PC-9 (cell line): Measurements from ENCODE around the gene PDZRN4. TPM values are rescaled to one million over a fixed set of nuclear protein-coding genes. Genes with fewer than 3 reads are reported as not detected.
A peak's percentile ranks its signal among the peaks of the same experiment; 100 is the strongest.

ENCODE experiments used
- BruUV-seq: library from RNA; stranded (reverse); fragments of 400-500 nt; replicated peaks from 2 replicates; lab custom pipeline; 2021; lab: Mats Ljungman, UMichigan
- CTCF ChIA-PET: fragments of 300-600 bp; sonication (Branson Sonifier 250); formaldehyde crosslinking; loops from one replicate; lab custom pipeline; 2022; ENCODE audit warnings: antibody characterized with exemption; lab: Charles Lee
- POLR2A ChIA-PET: fragments of 300-600 bp; sonication (Branson Sonifier 250); formaldehyde crosslinking; loops from one replicate; lab custom pipeline; 2022; ENCODE audit warnings: antibody characterized with exemption; ENCODE audit not compliant: unreplicated experiment; lab: Charles Lee
- DNase-seq, 2 experiments: peaks; one replicate each; pipeline versions ENCODE4 v3.0.0 to v3.0.0-alpha.2; 2015 to 2022; ENCODE audit warnings: mixed read lengths in 1 of 2
- H2AFZ ChIP-seq: fragments of 200-600 bp; sonication (generic); 2 replicates; pipeline ENCODE4 v1.8.1; 2017; ENCODE audit warnings: antibody characterized with exemption
- H3F3A ChIP-seq: fragments of 200-600 bp; sonication (generic); 2 replicates; pipeline ENCODE4 v1.8.1; 2017; ENCODE audit warnings: antibody characterized with exemption, mild to moderate bottlenecking, low read depth; ENCODE audit not compliant: insufficient read depth
- H3K27ac ChIP-seq: fragments of 200-600 bp; sonication (generic); 2 replicates; pipeline ENCODE4 v1.6.1; 2016; ENCODE audit warnings: mixed run types
- H3K27me3 ChIP-seq: fragments of 200-600 bp; sonication (generic); 2 replicates; pipeline ENCODE4 v1.6.1; 2016; ENCODE audit warnings: low read depth, mixed run types; ENCODE audit not compliant: insufficient read depth
- H3K36me3 ChIP-seq: fragments of 200-600 bp; sonication (generic); 2 replicates; pipeline ENCODE4 v1.6.1; 2016; ENCODE audit warnings: low read depth, mixed run types
- H3K4me1 ChIP-seq: fragments of 200-600 bp; sonication (generic); replicated peaks from 2 replicates; pipeline ENCODE4 v1.6.1; 2016; ENCODE audit warnings: mixed run types; ENCODE audit not compliant: insufficient read depth
- H3K4me2 ChIP-seq: fragments of 200-600 bp; sonication (generic); 2 replicates; pipeline ENCODE4 v1.6.1; 2017; ENCODE audit warnings: mixed run types
- H3K4me3 ChIP-seq: fragments of 200-600 bp; sonication (generic); 2 replicates; pipeline ENCODE4 v1.6.1; 2016; ENCODE audit warnings: mixed run types
- H3K79me2 ChIP-seq: fragments of 200-600 bp; sonication (generic); 2 replicates; pipeline ENCODE4 v1.6.1; 2017; ENCODE audit warnings: low read depth, mixed run types
- H3K9me2 ChIP-seq: fragments of 200-600 bp; sonication (generic); 2 replicates; pipeline ENCODE4 v1.8.1; 2017; ENCODE audit warnings: mild to moderate bottlenecking; ENCODE audit not compliant: insufficient read depth
- H3K9me3 ChIP-seq: fragments of 200-600 bp; sonication (generic); 2 replicates; pipeline ENCODE4 v1.8.1; 2016; ENCODE audit warnings: low read depth; ENCODE audit not compliant: insufficient read depth
- H4K20me1 ChIP-seq: fragments of 200-600 bp; sonication (generic); 2 replicates; pipeline ENCODE4 v1.8.1; 2017; ENCODE audit not compliant: insufficient read depth
- CTCF ChIP-seq: fragments of 200-600 bp; sonication (generic); conservative IDR thresholded peaks from 2 replicates; pipeline ENCODE4 v1.6.1; 2017; ENCODE audit warnings: mixed run types, antibody characterized with exemption, mild to moderate bottlenecking, moderate library complexity
- EZH2 ChIP-seq: fragments of 200-600 bp; sonication (generic); IDR thresholded peaks from 2 replicates; pipeline ENCODE4 v1.8.0; 2017; ENCODE audit warnings: antibody characterized with exemption, low read depth
- intact Hi-C: fragments of 100-400 bp; cut with micrococcal nuclease; formaldehyde crosslinking; loops from one replicate; pipeline ENCODE4 v1.10.0; 2022; ENCODE audit not compliant: unreplicated experiment
- total RNA-seq: library from RNA; stranded (reverse); gene quantifications from 2 replicates; pipeline ENCODE4 v1.2.3, GENCODE V29; 2021

Gene PDZRN4
- total RNA-seq, 1 experiment from 2014 or later = not detected

GRCh38 chr12:41485203-41485602 lies 297.1 kb downstream of the PDZRN4 start:
- Histone ChIP-seq H3K36me3 (no peaks in the 10 kb centered on the region), H3K4me1 (no peaks in the 10 kb centered on the region), H3K9me3 (no peaks in the 10 kb centered on the region), H3K79me2 (no peaks in the 10 kb centered on the region), H3F3A (no peaks in the 10 kb centered on the region), H3K27me3 (no peaks in the 10 kb centered on the region), H3K27ac (no peak overlapping the region), H3K4me2 (no peak overlapping the region), H3K9me2 (no peaks in the 10 kb centered on the region), H2AFZ (no peak overlapping the region), H3K4me3 (no peak overlapping the region), H4K20me1 (no peaks in the 10 kb centered on the region)
- POLR2A ChIA-PET = no interaction called here
- TF ChIP-seq EZH2 = no peak
- no peak for TF ChIP-seq CTCF
- no TSS peak for BruUV-seq
- DNase-seq = no peak
- intact Hi-C loops = loop anchor here (10.0 kb wide), 1 partner anchor 210 kb away; no protein-coding TSS in a partner anchor
- CTCF ChIA-PET = no interaction called here

GRCh38 chr12:41486718-41487117 lies 298.6 kb downstream of the PDZRN4 start:
- POLR2A ChIA-PET = no interaction called here
- no TSS peak for BruUV-seq

GRCh38 chr12:41496009-41496408 lies 307.9 kb downstream of the PDZRN4 start:
- H3K27me3 ChIP-seq = no peaks in the 10 kb centered on the region
- CTCF ChIA-PET = no interaction called here

More at GRCh38 chr12:41486718-41487117, 298.6 kb downstream of the PDZRN4 start:
- intact Hi-C loops = loop anchor here (10.0 kb wide), 1 partner anchor 212 kb away; no protein-coding TSS in a partner anchor
- H3K4me3 ChIP-seq = no peak overlapping the region
- no peaks in the 10 kb centered on the region for H3K4me1 ChIP-seq
- H3K27me3 ChIP-seq = no peaks in the 10 kb centered on the region
- H3K27ac ChIP-seq = no peak overlapping the region
- no peak for TF ChIP-seq EZH2
- no peak for TF ChIP-seq CTCF
- H3K9me2 ChIP-seq = no peaks in the 10 kb centered on the region
- DNase-seq = peak in 1 of 2 experiments; percentile 10
- no peak overlapping the region for H3K4me2 ChIP-seq
- H3K79me2 ChIP-seq = no peaks in the 10 kb centered on the region
- no peak overlapping the region for H2AFZ ChIP-seq
- H3K9me3 ChIP-seq = no peaks in the 10 kb centered on the region
- no peaks in the 10 kb centered on the region for H4K20me1 ChIP-seq
- H3K36me3 ChIP-seq = no peaks in the 10 kb centered on the region
- CTCF ChIA-PET = no interaction called here
- no peaks in the 10 kb centered on the region for H3F3A ChIP-seq

More at GRCh38 chr12:41496009-41496408, 307.9 kb downstream of the PDZRN4 start:
- Histone ChIP-seq H3K27ac (no peak overlapping the region), H3K79me2 (no peaks in the 10 kb centered on the region), H3K4me2 (no peak overlapping the region), H3F3A (no peaks in the 10 kb centered on the region), H3K36me3 (no peaks in the 10 kb centered on the region), H2AFZ (no peak overlapping the region), H4K20me1 (no peaks in the 10 kb centered on the region), H3K9me3 (no peaks in the 10 kb centered on the region), H3K4me3 (no peak overlapping the region), H3K4me1 (no peaks in the 10 kb centered on the region), H3K9me2 (no peaks in the 10 kb centered on the region)
- DNase-seq = no peak
- POLR2A ChIA-PET = no interaction called here
- TF ChIP-seq EZH2 = no peak
- no peak for TF ChIP-seq CTCF
- no TSS peak for BruUV-seq
- intact Hi-C loops = no loop called here
